ENCODE measurements around the gene UBE2L3. TPM values are rescaled to one million over a fixed set of nuclear protein-coding genes. Genes with fewer than 3 reads are reported as not detected.
A peak's percentile ranks its signal among the peaks of the same experiment; 100 is the strongest.
"Not testable (repeated sequence)": the region's sequence is repeated elsewhere in the genome, so short reads cannot be mapped to it uniquely, and the experiment has no call there.

The UBE2L3 gene
- total and polyA plus RNA-seq, 4 experiments from 2014 or later, result 39.2 to 116 (median 71.7) TPM

DNA sequence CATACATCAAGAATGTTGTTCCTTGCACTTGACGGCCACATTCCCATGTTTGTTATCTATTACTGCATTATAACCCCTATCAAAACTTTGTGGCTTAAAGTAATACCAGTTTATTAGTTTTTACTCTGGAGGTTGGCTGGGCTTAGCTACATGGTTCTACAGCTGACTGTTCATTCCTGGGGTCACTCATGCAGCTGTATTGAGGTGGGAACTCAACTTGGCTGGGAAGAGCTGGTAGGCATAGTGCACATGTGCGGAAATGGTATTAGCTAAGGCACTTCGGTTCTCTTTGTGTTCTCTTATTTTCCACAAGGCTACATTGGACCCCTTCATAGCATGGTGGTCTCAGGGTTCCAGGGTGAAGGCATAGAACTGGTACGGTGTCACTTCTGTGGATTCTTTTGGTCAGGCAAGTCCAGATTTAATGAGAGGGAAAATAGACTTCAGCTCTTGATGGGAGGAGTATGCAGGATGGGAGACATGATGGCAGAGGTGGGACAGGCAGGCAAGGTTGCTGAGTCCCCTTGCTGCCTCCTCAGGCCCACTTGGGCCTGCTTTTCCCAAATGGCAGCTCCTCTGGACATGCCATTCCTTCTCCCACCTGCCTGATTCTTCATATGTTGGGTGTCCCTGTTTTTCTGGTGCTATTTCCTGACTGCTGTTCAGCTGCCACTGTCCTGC lies 46.2 kb downstream of the UBE2L3 start:
- Histone ChIP-seq H3K27ac (ENCODE audit: low read depth, low read length) (no peak overlapping the region), H3K36me3 (ENCODE audit: insufficient read depth, low read length) (peaks cover 33% of the 10 kb centered on the region), H3K27me3 (ENCODE audit: insufficient read depth, low read length) (no peaks in the 10 kb centered on the region), H3K4me1 (ENCODE audit: insufficient read depth, low read length) (no peaks in the 10 kb centered on the region), H3K9me3 (ENCODE audit: control insufficient read depth in 1 of 2, low read length in 2 of 2) (no peaks in the 10 kb centered on the region), H3K4me3 (ENCODE audit: low read length in 2 of 2) (no peak overlapping the region)
- ChIA-PET CTCF (ENCODE audit: partially characterized antibody) (interaction anchor here (1.1 to 4.5 kb wide), 4 partner anchors 12 to 33 kb away, joined by 4 to 13 read pairs (median 6); no protein-coding TSS in a partner anchor), POLR2A (ENCODE audit: partially characterized antibody) (interaction anchor here (1.7 kb wide), 1 partner anchor 16 kb away, joined by 5 read pairs; the partner anchor contains the start of gene YDJC)
- intact Hi-C loops (cut with micrococcal nuclease), result no loop called here
- DNase-seq, result no peak
- Mint-ChIP-seq H3K4me3 (no peak overlapping the region), H3K9me3 (no peaks in the 10 kb centered on the region), H3K27ac (peak overlapping the region in 5 of 7 donors; percentile 47 to 87 (median 66)), H3K27me3 (no peaks in the 10 kb centered on the region), H3K36me3 (peaks cover 6 to 49% of the 10 kb centered on the region in 2 donors), H3K4me1 (peaks cover 10 to 45% (median 21%) of the 10 kb centered on the region in 4 donors)

DNA sequence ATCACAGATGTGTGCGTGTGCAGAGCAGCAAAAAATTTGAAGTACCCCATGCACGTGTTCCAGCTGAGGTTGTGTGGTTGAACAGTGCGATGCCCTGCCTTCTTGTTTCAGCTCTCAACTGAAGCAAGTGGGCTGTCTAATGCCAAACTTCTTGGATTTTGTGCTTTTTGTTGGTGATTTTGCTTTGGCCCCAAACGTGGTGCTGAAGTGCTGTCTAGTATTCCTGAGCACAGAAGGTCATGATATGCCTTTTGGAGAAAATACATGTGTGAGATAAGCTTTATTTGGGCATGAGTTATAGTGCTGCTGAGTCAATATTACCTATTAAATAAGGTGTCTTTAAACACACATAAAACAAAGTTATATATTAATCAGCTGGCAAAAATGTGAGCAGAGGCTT lies 48.2 kb downstream of the UBE2L3 start:
- CTCF ChIA-PET (ENCODE audit: partially characterized antibody), result interaction anchor here (1.5 to 4.5 kb wide), 4 partner anchors 10 to 31 kb away, joined by 6 to 13 read pairs (median 10); no protein-coding TSS in a partner anchor
- peaks cover 6 to 43% of the 10 kb centered on the region in 2 donors for H3K36me3 Mint-ChIP-seq
- no peak overlapping the region for H3K4me3 Mint-ChIP-seq
- peak overlapping the region in 3 of 7 donors; percentile 17 to 60 (median 26) for H3K27ac Mint-ChIP-seq
- peaks cover 33% of the 10 kb centered on the region for H3K36me3 ChIP-seq (ENCODE audit: insufficient read depth, low read length)
- DNase-seq, result no peak
- no peaks in the 10 kb centered on the region for H3K9me3 Mint-ChIP-seq
- H3K9me3 ChIP-seq (ENCODE audit: control insufficient read depth in 1 of 2, low read length in 2 of 2), result no peaks in the 10 kb centered on the region
- POLR2A ChIA-PET (ENCODE audit: partially characterized antibody), result interaction anchor here (1.2 to 1.5 kb wide), 2 partner anchors 9 to 14 kb away, joined by 4 to 5 read pairs; no protein-coding TSS in a partner anchor
- no peaks in the 10 kb centered on the region for H3K27me3 Mint-ChIP-seq
- no peak overlapping the region for H3K27ac ChIP-seq (ENCODE audit: low read depth, low read length)
- H3K4me1 Mint-ChIP-seq, result peaks cover 10 to 38% (median 17%) of the 10 kb centered on the region in 4 donors
- intact Hi-C loops (cut with micrococcal nuclease), result no loop called here
- H3K4me1 ChIP-seq (ENCODE audit: insufficient read depth, low read length), result peaks cover 4% of the 10 kb centered on the region
- H3K4me3 ChIP-seq (ENCODE audit: low read length in 2 of 2), result no peak overlapping the region
- no peaks in the 10 kb centered on the region for H3K27me3 ChIP-seq (ENCODE audit: insufficient read depth, low read length)

DNA sequence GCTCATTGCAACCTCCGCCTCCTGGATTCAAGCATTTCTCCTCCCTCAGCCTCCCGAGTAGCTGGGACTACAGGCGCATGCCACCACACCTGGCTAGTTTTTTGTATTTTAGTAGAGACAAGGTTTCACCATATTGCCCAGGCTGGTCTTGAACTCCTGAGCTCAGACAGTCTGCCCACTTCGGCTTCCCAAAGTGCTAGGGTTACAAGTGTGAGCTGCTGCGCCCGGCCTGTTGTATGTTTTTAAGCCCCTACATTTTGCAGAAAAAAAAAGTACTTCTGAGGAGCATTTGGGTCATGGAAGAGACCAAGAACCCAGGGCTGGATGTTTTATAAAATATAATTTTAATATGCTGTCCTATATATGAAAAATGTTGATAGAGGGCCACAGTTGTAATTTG lies 49.8 kb downstream of the UBE2L3 start:
- H3K9me3 ChIP-seq (ENCODE audit: control insufficient read depth in 1 of 2, low read length in 2 of 2); H3K27me3 ChIP-seq (ENCODE audit: insufficient read depth, low read length); intact Hi-C loops (cut with micrococcal nuclease); H3K9me3 Mint-ChIP-seq; H3K4me3 ChIP-seq (ENCODE audit: low read length in 2 of 2); H3K27ac ChIP-seq (ENCODE audit: low read depth, low read length); H3K27me3 Mint-ChIP-seq; H3K4me1 ChIP-seq (ENCODE audit: insufficient read depth, low read length); DNase-seq; H3K4me3 Mint-ChIP-seq: not testable (repeated sequence)
- H3K36me3 ChIP-seq (ENCODE audit: insufficient read depth, low read length), result peaks cover 37% of the 10 kb centered on the region
- Mint-ChIP-seq H3K27ac (peak overlapping the region in 1 of 7 donors; percentile 79), H3K4me1 (peaks cover 10 to 37% (median 12%) of the 10 kb centered on the region in 4 donors), H3K36me3 (peaks cover 6 to 38% of the 10 kb centered on the region in 2 donors)
- POLR2A ChIA-PET (ENCODE audit: partially characterized antibody), result interaction anchor here (2.5 kb wide), 1 partner anchor 24 kb away, joined by 7 read pairs; the partner anchor contains the start of gene SDF2L1
- CTCF ChIA-PET (ENCODE audit: partially characterized antibody), result interaction anchor here (0.9 to 4.5 kb wide), 6 partner anchors 8 to 29 kb away, joined by 4 to 13 read pairs (median 8); no protein-coding TSS in a partner anchor

DNA sequence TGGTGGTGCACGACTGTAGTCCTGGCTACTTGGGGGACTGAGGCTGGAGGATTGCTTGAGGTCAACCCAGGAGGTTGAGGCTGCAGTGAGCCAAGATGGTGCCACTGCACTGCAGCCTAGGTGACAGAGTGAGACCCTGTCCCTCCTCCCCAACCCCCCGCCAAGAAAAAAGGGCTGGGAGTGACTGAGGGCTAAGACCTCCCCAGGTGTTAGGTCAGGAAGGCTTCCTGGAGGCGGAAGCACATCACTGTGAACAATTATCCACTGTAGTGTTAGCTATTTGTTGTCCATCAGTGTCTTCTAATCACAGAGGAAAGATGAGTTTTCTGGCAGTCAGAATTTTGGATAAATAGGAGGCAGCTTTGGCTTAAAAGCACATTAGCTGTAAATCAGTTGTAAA lies 53.5 kb downstream of the UBE2L3 start:
- intact Hi-C loops (cut with micrococcal nuclease), result no loop called here
- Mint-ChIP-seq H3K27ac (peak overlapping the region in 3 of 7 donors; percentile 12 to 42 (median 17)), H3K9me3 (no peaks in the 10 kb centered on the region), H3K27me3 (no peaks in the 10 kb centered on the region), H3K4me1 (peaks cover 11 to 42% (median 16%) of the 10 kb centered on the region in 4 donors), H3K36me3 (peaks cover 8 to 37% of the 10 kb centered on the region in 2 donors), H3K4me3 (no peak overlapping the region)
- H3K9me3 ChIP-seq (ENCODE audit: control insufficient read depth in 1 of 2, low read length in 2 of 2), result no peaks in the 10 kb centered on the region
- H3K4me3 ChIP-seq (ENCODE audit: low read length in 2 of 2), result no peak overlapping the region
- no peak overlapping the region for H3K27ac ChIP-seq (ENCODE audit: low read depth, low read length)
- peaks cover 28% of the 10 kb centered on the region for H3K36me3 ChIP-seq (ENCODE audit: insufficient read depth, low read length)
- H3K27me3 ChIP-seq (ENCODE audit: insufficient read depth, low read length), result no peaks in the 10 kb centered on the region
- no peak for DNase-seq
- POLR2A ChIA-PET (ENCODE audit: partially characterized antibody), result interaction anchor here (2.1 kb wide), 1 partner anchor 9 kb away, joined by 8 read pairs; the partner anchor contains the start of gene YDJC
- CTCF ChIA-PET (ENCODE audit: partially characterized antibody), result interaction anchor here (1.0 to 2.0 kb wide), 2 partner anchors 21 to 26 kb away, joined by 4 to 5 read pairs; partner anchors contain the start of gene SDF2L1
- H3K4me1 ChIP-seq (ENCODE audit: insufficient read depth, low read length), result peaks cover 20% of the 10 kb centered on the region

DNA sequence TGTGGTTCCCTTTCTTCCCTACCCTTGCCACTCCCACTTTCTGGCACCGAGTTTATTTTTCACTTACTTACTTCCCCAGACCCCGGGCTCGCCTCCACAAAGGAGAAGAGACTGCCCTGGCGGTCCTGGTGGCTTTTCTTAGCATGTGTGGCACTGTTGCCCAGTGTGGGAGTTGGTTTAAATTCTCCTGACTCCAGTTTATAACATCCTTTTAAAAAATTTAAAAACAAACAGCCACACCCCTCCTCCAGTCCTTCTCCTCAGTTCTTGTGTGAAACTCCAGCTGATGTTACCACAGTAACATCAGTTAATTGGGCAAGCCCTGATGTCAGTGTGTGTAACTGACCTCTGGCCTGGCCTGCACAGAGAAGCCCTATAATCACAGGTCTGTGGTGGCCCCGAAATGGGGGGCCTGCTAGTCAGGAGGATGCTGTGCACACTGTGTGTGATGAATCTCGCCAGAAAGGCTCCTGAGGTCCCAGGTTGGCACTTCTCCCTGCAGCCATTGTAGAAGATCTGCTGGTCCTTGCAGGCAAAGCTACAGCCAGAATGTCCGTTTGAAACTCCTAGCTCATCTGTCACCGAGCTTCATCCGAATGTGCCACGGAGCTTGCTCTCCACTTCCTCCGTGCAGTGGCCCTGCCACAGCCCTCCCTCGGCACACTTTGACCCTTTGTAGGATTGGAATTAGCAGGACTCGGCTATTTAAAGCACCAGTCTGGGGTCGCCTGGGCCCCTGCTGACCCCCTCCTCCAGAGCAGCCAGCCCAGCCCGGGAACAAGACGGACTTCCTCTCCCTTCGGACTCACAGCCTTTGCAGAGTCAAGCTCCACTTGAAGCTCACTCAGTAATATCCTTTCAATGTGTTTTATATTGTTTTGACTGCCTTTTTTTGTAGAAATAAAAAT lies 54.8 kb downstream of the UBE2L3 start:
- ChIA-PET POLR2A (ENCODE audit: partially characterized antibody) (interaction anchor here (1.6 kb wide), 1 partner anchor 20 kb away, joined by 6 read pairs; the partner anchor contains the start of gene SDF2L1), CTCF (ENCODE audit: partially characterized antibody) (interaction anchor here (0.9 to 3.9 kb wide), 3 partner anchors 9 to 24 kb away, joined by 4 to 27 read pairs (median 10); no protein-coding TSS in a partner anchor)
- Mint-ChIP-seq H3K4me3 (no peak overlapping the region), H3K36me3 (peaks cover 8 to 44% of the 10 kb centered on the region in 2 donors), H3K4me1 (peaks cover 18 to 50% (median 23%) of the 10 kb centered on the region in 4 donors), H3K27ac (peak overlapping the region in 2 of 7 donors; percentile 21 to 41), H3K9me3 (no peaks in the 10 kb centered on the region), H3K27me3 (no peaks in the 10 kb centered on the region)
- Histone ChIP-seq H3K9me3 (ENCODE audit: control insufficient read depth in 1 of 2, low read length in 2 of 2) (no peaks in the 10 kb centered on the region), H3K27ac (ENCODE audit: low read depth, low read length) (no peak overlapping the region), H3K4me1 (ENCODE audit: insufficient read depth, low read length) (peaks cover 32% of the 10 kb centered on the region), H3K27me3 (ENCODE audit: insufficient read depth, low read length) (no peaks in the 10 kb centered on the region), H3K4me3 (ENCODE audit: low read length in 2 of 2) (no peak overlapping the region), H3K36me3 (ENCODE audit: insufficient read depth, low read length) (peaks cover 35% of the 10 kb centered on the region)
- no peak for DNase-seq
- intact Hi-C loops (cut with micrococcal nuclease), result no loop called here

DNA sequence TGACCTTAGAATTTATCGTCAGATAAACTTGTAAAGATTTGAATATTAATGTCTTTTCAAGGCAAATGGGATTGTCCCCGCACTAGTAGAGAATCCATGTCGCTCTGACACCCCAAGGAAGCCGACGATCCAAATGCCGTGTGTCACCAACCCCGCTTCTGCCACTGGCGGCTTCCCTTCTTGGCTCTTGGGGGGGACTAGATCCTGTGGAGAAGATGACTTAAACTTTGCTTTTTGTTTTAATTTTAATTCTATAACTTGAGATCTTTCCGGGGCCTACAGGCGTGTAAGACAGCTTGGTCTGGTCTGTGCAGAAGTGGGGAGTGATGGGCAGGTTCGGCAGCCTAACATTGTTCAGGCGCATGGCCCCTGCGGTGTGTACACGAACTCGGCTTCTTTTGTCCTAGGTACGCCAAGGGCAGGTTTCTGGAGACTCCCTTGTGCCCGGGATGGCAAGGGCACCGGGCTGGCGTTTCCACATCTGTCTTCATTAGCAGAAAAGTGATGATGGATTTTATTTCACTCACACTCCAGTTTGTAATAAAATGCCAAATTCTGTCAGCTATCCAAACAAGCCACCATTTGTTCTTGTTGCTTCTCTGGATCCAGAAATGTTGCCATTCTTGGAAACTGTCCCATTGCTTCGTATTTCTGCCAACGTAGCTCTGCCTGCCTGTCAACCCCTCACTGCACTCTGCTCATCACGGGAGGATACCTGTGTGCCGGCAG lies 55.6 kb downstream of the UBE2L3 start:
- no peaks in the 10 kb centered on the region for H3K9me3 ChIP-seq (ENCODE audit: control insufficient read depth in 1 of 2, low read length in 2 of 2)
- H3K4me3 Mint-ChIP-seq, result no peak overlapping the region
- ChIA-PET CTCF (ENCODE audit: partially characterized antibody) (interaction anchor here (1.0 to 3.9 kb wide), 5 partner anchors 11 to 26 kb away, joined by 3 to 27 read pairs (median 5); partner anchors contain the start of gene SDF2L1), POLR2A (ENCODE audit: partially characterized antibody) (interaction anchor here (1.6 kb wide), 1 partner anchor 19 kb away, joined by 6 read pairs; the partner anchor contains the start of gene SDF2L1)
- H3K4me1 Mint-ChIP-seq, result peaks cover 20 to 58% (median 29%) of the 10 kb centered on the region in 4 donors
- no peak overlapping the region for H3K4me3 ChIP-seq (ENCODE audit: low read length in 2 of 2)
- H3K9me3 Mint-ChIP-seq, result no peaks in the 10 kb centered on the region
- intact Hi-C loops (cut with micrococcal nuclease), result no loop called here
- H3K36me3 Mint-ChIP-seq, result peaks cover 12 to 47% of the 10 kb centered on the region in 2 donors
- H3K27ac ChIP-seq (ENCODE audit: low read depth, low read length), result no peak overlapping the region
- no peaks in the 10 kb centered on the region for H3K27me3 Mint-ChIP-seq
- DNase-seq, result no peak
- H3K27me3 ChIP-seq (ENCODE audit: insufficient read depth, low read length), result no peaks in the 10 kb centered on the region
- peaks cover 40% of the 10 kb centered on the region for H3K4me1 ChIP-seq (ENCODE audit: insufficient read depth, low read length)
- peak overlapping the region in 3 of 7 donors; percentile 37 to 57 (median 54) for H3K27ac Mint-ChIP-seq
- H3K36me3 ChIP-seq (ENCODE audit: insufficient read depth, low read length), result peaks cover 42% of the 10 kb centered on the region

All from CD4-positive, alpha-beta memory T cell (primary cell).